NT2/D1 (cell line): Measurements from ENCODE around the gene ATP10A.
"Not testable (repeated sequence)": the region's sequence is repeated elsewhere in the genome, so short reads cannot be mapped to it uniquely, and the experiment has no call there.

ENCODE experiments used
- DNase-seq: peaks from one replicate; pipeline ENCODE4 v3.0.0-alpha.2; 2011; ENCODE audit warnings: low read depth, low spot score
- H3K27me3 ChIP-seq: 2 replicates; pipeline ENCODE4 v1.6.0; 2011; ENCODE audit warnings: mild to moderate bottlenecking; ENCODE audit not compliant: insufficient read length, insufficient read depth
- H3K36me3 ChIP-seq: 2 replicates; pipeline ENCODE4 v1.6.1; 2011; ENCODE audit warnings: mild to moderate bottlenecking, low read length, mixed read lengths; ENCODE audit not compliant: insufficient read depth, insufficient read length
- H3K4me1 ChIP-seq: 2 replicates; pipeline ENCODE4 v1.5.1; 2011; ENCODE audit not compliant: insufficient read depth, insufficient read length
- H3K4me3 ChIP-seq: 2 replicates; pipeline ENCODE4 v1.5.1; 2011; ENCODE audit warnings: low read depth; ENCODE audit not compliant: insufficient read length
- H3K9ac ChIP-seq: 2 replicates; pipeline ENCODE4 v1.6.0; 2011; ENCODE audit warnings: low read depth; ENCODE audit not compliant: insufficient read length
- H3K9me3 ChIP-seq: 2 replicates; pipeline ENCODE4 v1.5.1; 2011; ENCODE audit warnings: mild to moderate bottlenecking, low read length; ENCODE audit not compliant: insufficient read depth
- SUZ12 ChIP-seq: IDR thresholded peaks from 2 replicates; pipeline ENCODE4 v1.6.1; 2011; ENCODE audit not compliant: insufficient read length, insufficient read depth; ENCODE audit errors: extremely low read depth
- YY1 ChIP-seq: IDR thresholded peaks from 2 replicates; pipeline ENCODE4 v1.6.1; 2011; ENCODE audit not compliant: insufficient read length, insufficient read depth
- ZNF274 ChIP-seq: IDR thresholded peaks from 2 replicates; pipeline ENCODE4 v1.6.1; 2011; ENCODE audit warnings: mild to moderate bottlenecking, low read depth, low read length

The ATP10A gene

DNA sequence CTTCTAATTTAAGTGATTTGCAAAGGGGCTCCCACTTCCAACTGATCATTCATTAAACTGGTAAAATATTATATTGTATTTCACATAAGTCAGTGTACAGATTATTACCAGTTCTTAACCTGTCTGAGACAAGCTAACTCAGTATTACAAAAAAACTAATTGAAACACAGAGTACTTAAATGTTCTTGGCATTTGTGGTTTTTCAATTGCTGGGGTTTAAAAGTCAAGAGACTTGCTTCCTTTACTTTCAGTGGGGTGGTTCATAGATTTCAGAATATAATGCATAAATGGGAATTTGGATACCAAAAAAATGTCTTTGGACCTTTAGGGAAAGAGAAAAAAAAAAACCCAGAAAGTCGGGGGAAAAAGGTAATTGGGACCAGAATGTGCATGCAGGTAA is 85.0 kb downstream of the ATP10A start:
- TF ChIP-seq YY1 = no peak
- no peak for TF ChIP-seq ZNF274
- TF ChIP-seq SUZ12 = no peak
- H3K9me3 ChIP-seq = no peaks in the 10 kb centered on the region
- no peaks in the 10 kb centered on the region for H3K27me3 ChIP-seq
- peaks cover 7% of the 10 kb centered on the region for H3K4me1 ChIP-seq
- no peak overlapping the region for H3K9ac ChIP-seq
- H3K36me3 ChIP-seq = no peaks in the 10 kb centered on the region
- H3K4me3 ChIP-seq = no peak overlapping the region
- no peak for DNase-seq

DNA sequence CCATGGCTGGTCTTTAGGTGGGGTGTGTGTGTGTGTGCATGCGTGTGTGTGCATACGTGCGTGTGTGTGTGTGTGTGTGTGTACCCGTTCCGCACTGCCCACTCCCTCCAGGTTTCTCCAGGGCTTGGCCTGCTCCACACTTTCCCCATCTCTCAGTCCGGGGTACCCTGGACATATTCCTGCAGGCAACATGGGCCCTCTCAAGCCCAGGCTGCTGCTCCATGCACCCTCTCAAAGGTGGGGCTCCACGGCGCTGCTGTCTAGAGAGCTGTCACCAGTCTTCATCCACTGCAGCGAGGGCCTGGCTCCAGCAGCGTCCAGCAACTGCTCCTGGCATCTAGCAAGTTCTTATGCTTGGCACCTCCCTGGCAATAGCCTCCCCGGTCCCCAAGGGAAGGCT is 86.1 kb downstream of the ATP10A start:
- Histone ChIP-seq H3K27me3 (no peaks in the 10 kb centered on the region), H3K4me1 (peaks cover 7% of the 10 kb centered on the region), H3K36me3 (no peaks in the 10 kb centered on the region), H3K9ac (no peak overlapping the region), H3K4me3 (no peak overlapping the region), H3K9me3 (no peaks in the 10 kb centered on the region)
- TF ChIP-seq SUZ12 (no peak), YY1 (no peak), ZNF274 (no peak)
- DNase-seq = no peak

DNA sequence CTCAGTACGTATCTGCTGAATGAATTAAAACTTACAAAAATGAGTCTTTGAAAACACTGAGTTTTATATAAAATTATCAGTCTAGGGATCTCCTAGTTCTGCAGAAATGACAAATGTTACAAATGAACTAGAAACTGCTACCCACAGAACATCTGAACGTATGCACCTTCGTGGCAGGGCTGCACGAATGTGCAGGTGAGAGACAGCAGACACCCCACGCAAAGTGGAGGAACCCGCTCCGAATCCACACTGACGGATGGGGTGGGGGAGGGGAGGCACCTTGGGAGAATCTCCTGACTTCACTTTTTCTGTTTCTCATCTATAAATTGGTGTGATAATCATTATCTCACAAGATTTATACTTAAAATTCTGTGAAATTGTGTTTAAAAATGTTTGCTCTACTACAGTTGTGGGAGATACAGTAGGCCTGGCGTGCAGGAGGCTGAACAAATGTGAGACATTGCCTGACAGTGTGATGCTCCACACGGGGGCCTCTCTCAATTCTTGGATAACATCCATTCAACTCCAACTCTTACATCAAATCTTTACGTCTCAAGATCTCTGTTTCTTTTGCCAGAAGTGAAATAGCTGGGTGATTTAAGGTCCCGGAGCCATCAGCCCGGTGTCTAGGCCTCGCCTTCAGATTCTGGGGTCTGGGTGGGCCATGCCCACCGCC is 86.9 kb downstream of the ATP10A start:
- no peak for DNase-seq
- TF ChIP-seq SUZ12 (no peak), ZNF274 (no peak), YY1 (no peak)
- Histone ChIP-seq H3K4me3 (no peak overlapping the region), H3K4me1 (peaks cover 7% of the 10 kb centered on the region), H3K9ac (no peak overlapping the region), H3K36me3 (no peaks in the 10 kb centered on the region), H3K27me3 (no peaks in the 10 kb centered on the region), H3K9me3 (no peaks in the 10 kb centered on the region)

DNA sequence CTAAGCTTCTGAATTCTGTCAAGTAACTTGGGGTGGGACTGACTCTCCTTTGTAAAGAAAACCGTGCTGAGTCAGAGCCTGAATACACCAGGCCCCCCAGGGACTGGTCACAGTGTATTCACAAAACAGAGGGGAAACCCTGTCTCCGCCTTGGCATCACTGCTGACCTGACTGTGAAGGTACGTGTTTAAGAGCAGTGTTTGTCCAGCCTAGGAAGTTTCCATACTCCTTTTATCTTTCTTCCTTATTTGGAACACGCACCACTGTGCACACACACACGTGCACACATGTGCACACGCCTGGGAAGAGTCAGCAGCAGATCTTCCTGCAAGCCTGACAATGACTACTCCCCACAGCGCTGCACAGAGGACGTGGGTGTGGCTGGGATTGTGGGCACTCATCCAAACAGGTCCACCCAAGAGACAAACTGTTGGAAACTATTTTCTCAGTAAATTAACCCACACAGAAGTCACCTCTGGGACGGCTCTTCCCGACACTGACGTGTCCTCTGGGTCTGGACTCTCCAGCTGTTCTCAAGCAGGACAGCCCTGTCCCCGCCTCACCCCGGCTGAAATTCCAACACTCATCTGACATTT is 87.7 kb downstream of the ATP10A start:
- DNase-seq = peak; percentile 18
- no peak overlapping the region for H3K4me3 ChIP-seq
- no peak overlapping the region for H3K9ac ChIP-seq

DNA sequence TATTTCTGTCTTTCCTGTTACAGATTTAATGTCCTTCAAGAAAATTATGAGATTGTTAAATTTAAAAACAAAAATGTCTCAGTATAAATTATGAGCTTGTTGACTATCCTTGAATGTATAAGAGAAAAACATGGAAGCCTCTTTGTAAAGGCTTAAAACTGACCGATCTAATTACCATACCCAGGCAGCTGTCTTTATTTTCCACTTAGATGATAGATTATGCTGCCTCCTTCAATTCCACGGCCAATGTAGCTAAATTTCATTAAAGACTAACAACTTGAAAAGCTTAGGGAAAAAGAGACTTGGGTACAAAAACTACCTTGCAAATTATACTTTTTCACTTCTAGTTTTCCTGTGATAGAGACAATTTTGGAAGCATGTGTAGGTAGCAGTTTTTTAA is 88.3 kb downstream of the ATP10A start:
- TF ChIP-seq SUZ12 = no peak
- no peak for TF ChIP-seq YY1
- no peak for TF ChIP-seq ZNF274
- no peak for DNase-seq
- Histone ChIP-seq H3K27me3 (no peaks in the 10 kb centered on the region), H3K9ac (no peak overlapping the region), H3K9me3 (no peaks in the 10 kb centered on the region), H3K36me3 (no peaks in the 10 kb centered on the region), H3K4me3 (no peak overlapping the region), H3K4me1 (peaks cover 6% of the 10 kb centered on the region)

More for the DNA sequence above, 87.7 kb downstream of the ATP10A start:
- Histone ChIP-seq H3K9me3 (no peaks in the 10 kb centered on the region), H3K36me3 (no peaks in the 10 kb centered on the region), H3K27me3 (no peaks in the 10 kb centered on the region), H3K4me1 (peaks cover 7% of the 10 kb centered on the region)
- no peak for TF ChIP-seq SUZ12
- no peak for TF ChIP-seq YY1
- no peak for TF ChIP-seq ZNF274

DNA sequence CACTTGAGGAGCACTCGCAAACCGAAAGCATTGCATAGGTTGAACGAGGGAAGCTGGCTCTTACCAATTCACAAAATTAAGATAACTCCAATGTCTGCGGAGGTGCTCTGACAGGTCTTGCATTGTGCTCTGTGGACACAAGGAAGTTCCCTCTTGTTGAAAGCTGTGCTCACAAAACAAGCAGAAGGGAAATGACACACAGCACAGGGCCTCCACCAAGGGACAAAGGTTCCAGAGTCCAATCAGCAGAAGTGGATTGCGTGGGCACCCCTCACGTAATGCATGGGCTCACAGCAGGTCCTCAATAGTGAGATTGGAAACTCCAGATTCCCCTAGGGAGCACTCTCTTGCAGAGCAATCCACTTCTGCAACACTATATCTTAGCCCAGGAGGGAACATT is 89.9 kb downstream of the ATP10A start:
- H3K4me1 ChIP-seq = peaks cover 5% of the 10 kb centered on the region
- H3K9me3 ChIP-seq = no peaks in the 10 kb centered on the region
- TF ChIP-seq ZNF274 (no peak), YY1 (no peak), SUZ12 (no peak)
- no peak overlapping the region for H3K9ac ChIP-seq
- no peak for DNase-seq
- H3K4me3 ChIP-seq = no peak overlapping the region
- no peaks in the 10 kb centered on the region for H3K36me3 ChIP-seq
- H3K27me3 ChIP-seq = no peaks in the 10 kb centered on the region

DNA sequence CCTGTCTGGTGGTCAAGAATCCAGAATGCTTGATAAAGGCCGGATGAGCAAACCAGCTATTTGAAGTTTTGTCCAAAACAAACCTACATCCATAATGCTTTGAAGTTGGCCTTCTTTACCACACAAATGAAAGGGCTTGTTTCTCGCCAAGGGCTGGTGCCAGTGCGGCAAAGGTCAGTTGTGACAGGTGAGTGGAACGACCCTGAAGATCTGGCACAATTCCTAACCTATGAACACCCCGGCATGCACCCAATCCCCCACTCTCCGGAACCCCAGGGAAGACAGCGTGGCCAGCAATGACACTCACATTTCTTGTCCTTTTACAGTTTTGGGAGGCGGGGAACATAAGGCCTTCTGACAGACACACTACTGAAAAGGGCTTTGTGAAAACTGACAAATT is 90.6 kb downstream of the ATP10A start:
- Histone ChIP-seq H3K4me1 (peaks cover 5% of the 10 kb centered on the region), H3K9me3 (no peaks in the 10 kb centered on the region), H3K9ac (no peak overlapping the region), H3K4me3 (no peak overlapping the region), H3K36me3 (no peaks in the 10 kb centered on the region), H3K27me3 (no peaks in the 10 kb centered on the region)
- TF ChIP-seq SUZ12 (no peak), YY1 (no peak), ZNF274 (no peak)
- no peak for DNase-seq

DNA sequence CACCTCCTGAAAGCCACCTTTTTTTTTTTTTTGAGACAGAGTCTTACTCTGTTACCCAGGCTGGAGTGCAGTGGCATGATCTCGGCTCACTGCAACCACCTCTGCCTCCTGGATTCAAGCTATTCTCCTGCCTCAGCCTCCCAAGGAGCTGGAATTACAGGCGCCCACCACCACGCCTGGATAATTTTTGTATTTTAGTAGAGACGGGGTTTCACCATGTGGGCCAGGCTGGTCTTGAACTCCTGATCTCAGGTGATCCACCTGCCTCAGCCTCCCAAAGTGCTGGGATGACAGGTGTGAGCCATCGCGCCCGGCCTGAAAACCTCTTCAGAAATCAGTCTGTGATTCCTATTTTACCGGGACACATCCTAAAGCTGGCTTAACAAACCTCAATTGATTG is 91.4 kb downstream of the ATP10A start:
- not testable (repeated sequence) for DNase-seq, H3K36me3 ChIP-seq, H3K27me3 ChIP-seq, H3K9me3 ChIP-seq, H3K4me3 ChIP-seq, H3K4me1 ChIP-seq, H3K9ac ChIP-seq
